HepG2 (cell line): ENCODE measurements around the gene SLC4A5. TPM values are rescaled to one million over a fixed set of nuclear protein-coding genes. Genes with fewer than 3 reads are reported as not detected.

Experiments
- AFF4 ChIP-seq: sonication (generic); formaldehyde crosslinking; IDR thresholded peaks from 2 replicates; pipeline ENCODE4 v1.4.0; 2020; ENCODE audit warnings: missing genetic modification reagents
- ATF4 ChIP-seq, 2 experiments: fragments of 450-650 bp in 1 of 2; sonication (generic) in 1 of 2; formaldehyde crosslinking; IDR thresholded peaks; 2 replicates each; pipeline versions ENCODE4 v1.5.0 to v1.8.0; 2020 to 2022; ENCODE audit warnings: mild to moderate bottlenecking in 1 of 2, missing genetic modification reagents in 1 of 2
- ATM ChIP-seq: fragments of 450-650 bp; IDR thresholded peaks from 2 replicates; pipeline ENCODE4 v1.7.1; 2017; ENCODE audit warnings: mild to moderate bottlenecking, borderline replicate concordance
- BATF2 ChIP-seq: sonication (generic); formaldehyde crosslinking; IDR thresholded peaks from 2 replicates; pipeline ENCODE4 v1.8.0; 2022; ENCODE audit warnings: mild to moderate bottlenecking, missing genetic modification reagents, moderate library complexity
- DNMT3B ChIP-seq: conservative IDR thresholded peaks from 2 replicates; pipeline ENCODE4 v1.6.1; 2016; ENCODE audit warnings: missing biosample characterization, control low read depth
- FOSL1 ChIP-seq: sonication (generic); formaldehyde crosslinking; IDR thresholded peaks from 2 replicates; pipeline ENCODE4 v1.9.0; 2021; ENCODE audit warnings: missing genetic modification reagents, borderline replicate concordance
- KDM3A ChIP-seq: IDR thresholded peaks from 2 replicates; pipeline ENCODE4 v1.6.1; 2018; ENCODE audit warnings: low read depth, missing compliant biosample characterization
- MTERF4 ChIP-seq: sonication (generic); formaldehyde crosslinking; IDR thresholded peaks from 2 replicates; pipeline ENCODE4 v1.8.0; 2023; ENCODE audit warnings: mild to moderate bottlenecking, missing genetic modification reagents
- MXD4 ChIP-seq: IDR thresholded peaks from 2 replicates; pipeline ENCODE4 v1.6.1; 2016; ENCODE audit warnings: mild to moderate bottlenecking, missing biosample characterization, missing genetic modification reagents
- RFXANK ChIP-seq: IDR thresholded peaks from 2 replicates; pipeline ENCODE4 v1.6.1; 2016
- SMYD3 ChIP-seq: sonication (generic); formaldehyde crosslinking; IDR thresholded peaks from 2 replicates; pipeline ENCODE4 v1.8.1; 2023; ENCODE audit warnings: mild to moderate bottlenecking, missing genetic modification reagents
- SNAPC4 ChIP-seq: sonication (generic); formaldehyde crosslinking; IDR thresholded peaks from 2 replicates; pipeline ENCODE4 v1.4.0; 2020; ENCODE audit warnings: mild to moderate bottlenecking, missing genetic modification reagents
- ZNF362 ChIP-seq: sonication (generic); formaldehyde crosslinking; IDR thresholded peaks from 2 replicates; pipeline ENCODE4 v1.4.0; 2020; ENCODE audit warnings: missing genetic modification reagents, mild to moderate bottlenecking, borderline replicate concordance
- ZNF460 ChIP-seq: sonication (generic); formaldehyde crosslinking; IDR thresholded peaks from 2 replicates; pipeline ENCODE4 v1.5.1; 2020; ENCODE audit warnings: missing genetic modification reagents, mild to moderate bottlenecking, borderline replicate concordance
- ZNF557 ChIP-seq: sonication (generic); formaldehyde crosslinking; IDR thresholded peaks from 2 replicates; pipeline ENCODE4 v1.4.0; 2020; ENCODE audit warnings: missing genetic modification reagents
- ZNF761 ChIP-seq: sonication (generic); formaldehyde crosslinking; conservative IDR thresholded peaks from 2 replicates; pipeline ENCODE4 v1.4.0; 2020; ENCODE audit warnings: mild to moderate bottlenecking, missing genetic modification reagents
- ZNF782 ChIP-seq: sonication (generic); formaldehyde crosslinking; IDR thresholded peaks from 2 replicates; pipeline ENCODE4 v1.4.0; 2020; ENCODE audit warnings: missing genetic modification reagents, mild to moderate bottlenecking, borderline replicate concordance
- ZSCAN30 ChIP-seq: sonication (generic); formaldehyde crosslinking; IDR thresholded peaks from 2 replicates; pipeline ENCODE4 v1.5.0; 2020; ENCODE audit warnings: mild to moderate bottlenecking, missing genetic modification reagents
- polyA plus RNA-seq, 8 experiments: library from polyadenylated mRNA; depleted of rRNA in 3 of 8; stranded (reverse) in 7 of 8; unstranded in 1 of 8; fragments of >200 nt; fragmentation: Illumina TruSeq in 4 of 8; extraction: Trizol in 4 of 8; gene quantifications; 2 replicates each; pipeline versions ENCODE4 v1.2.1 to v1.2.3, GENCODE V29; 2011 to 2016; ENCODE audit warnings: low read depth in 4 of 8, missing spikeins in 1 of 8, mixed read lengths in 1 of 8; ENCODE audit not compliant: insufficient read depth in 1 of 8
- total RNA-seq, 5 experiments: library from RNA; depleted of rRNA; stranded (reverse); fragments of >200 nt; fragmentation: Illumina TruSeq; extraction: Trizol; gene quantifications; 2 replicates each; pipeline ENCODE4 v1.2.3, GENCODE V29; 2016; ENCODE audit warnings: low read depth in 1 of 5

Gene SLC4A5
- total and polyA plus RNA-seq, 2 of the 13 experiments (the other 11 are each of a cell fraction or from before 2014, with no cell fraction given): 0.50 TPM; not detected in 1

GRCh38 chr2:74391209-74391579 lies 48.0 kb upstream of the SLC4A5 start (continued):
- TF ChIP-seq ZNF362 (CRISPR knock-in tag): no peak
- no peak for TF ChIP-seq RFXANK
- TF ChIP-seq DNMT3B (CRISPR knock-in tag): no peak
- TF ChIP-seq SNAPC4 (CRISPR knock-in tag): no peak
- no peak for TF ChIP-seq ATM
- TF ChIP-seq ATF4 (CRISPR knock-in tag; IDR thresholded peaks at IDR 0.05): 0 out of 4 replicates have a peak, but pooled peaks of 1 of the 2 experiments have one; percentile 9
- no peak for TF ChIP-seq FOSL1 (CRISPR knock-in tag)
- no peak for TF ChIP-seq MXD4 (CRISPR knock-in tag)
- no peak for TF ChIP-seq SMYD3 (CRISPR knock-in tag)
- TF ChIP-seq ZNF761: no peak
- TF ChIP-seq ZNF557: 0 out of 2 replicates have a peak, but pooled peaks have one; percentile 28
- TF ChIP-seq MTERF4 (CRISPR knock-in tag): no peak
- no peak for TF ChIP-seq ZNF782 (CRISPR knock-in tag)
- TF ChIP-seq ZSCAN30 (CRISPR knock-in tag): no peak
- TF ChIP-seq KDM3A (CRISPR knock-in tag): no peak
- TF ChIP-seq AFF4: 0 out of 2 replicates have a peak, but pooled peaks have one; percentile 26
- TF ChIP-seq ZNF460: no peak
- 0 out of 2 replicates have a peak, but pooled peaks have one; percentile 1 for TF ChIP-seq BATF2 (CRISPR knock-in tag)
